IMR-90 (cell line): ENCODE measurements around the gene AAGAB. TPM values are rescaled to one million over a fixed set of nuclear protein-coding genes. Genes with fewer than 3 reads are reported as not detected.

Experiments used
- ATAC-seq: fragments of 200-7000 bp; cut with Tn5 transposase; 2 replicates; pipeline ENCODE4 v1.9.1; 2020; ENCODE audit warnings: low read depth, mild to moderate bottlenecking, moderate library complexity
- BruUV-seq: library from RNA; stranded (reverse); fragments of 400-500 nt; replicated peaks from 2 replicates; lab custom pipeline; 2021; lab: Mats Ljungman, UMichigan
- CTCF ChIA-PET: fragments of 300-600 bp; formaldehyde crosslinking; extraction: SDS; loops from one replicate; lab custom pipeline; 2021; ENCODE audit warnings: antibody characterized with exemption; lab: Yijun Ruan, JAX
- POLR2A ChIA-PET: fragments of 300-600 bp; sonication (Branson Sonifier 250); formaldehyde crosslinking; loops from one replicate; lab custom pipeline; 2022; ENCODE audit warnings: antibody characterized with exemption; ENCODE audit not compliant: unreplicated experiment; lab: Charles Lee
- DNase-seq: peaks from one replicate; pipeline ENCODE4 v3.0.0; 2013
- H2AFZ ChIP-seq: replicated peaks from 2 replicates; pipeline ENCODE3; 2013; ENCODE audit warnings: low read length, mild to moderate bottlenecking; ENCODE audit not compliant: poor library complexity
- H2AK5ac ChIP-seq: 2 replicates; pipeline ENCODE4 v1.6.1; 2013; ENCODE audit warnings: low read depth, low read length, inconsistent platforms
- H2AK9ac ChIP-seq: replicated peaks from 2 replicates; pipeline ENCODE3; 2013; ENCODE audit warnings: mild to moderate bottlenecking, low read depth, low read length, moderate library complexity; ENCODE audit not compliant: poor library complexity
- H2BK120ac ChIP-seq: 2 replicates; pipeline ENCODE4 v1.6.1; 2013; ENCODE audit warnings: low read depth, low read length, inconsistent platforms
- H2BK15ac ChIP-seq: 3 replicates; pipeline ENCODE4 v1.6.1; 2013; ENCODE audit warnings: low read depth, low read length, inconsistent platforms
- H2BK20ac ChIP-seq: 2 replicates; pipeline ENCODE4 v1.6.1; 2013; ENCODE audit warnings: low read depth, mild to moderate bottlenecking, inconsistent platforms, low read length, moderate library complexity
- H2BK5ac ChIP-seq: 2 replicates; pipeline ENCODE4 v1.6.1; 2013; ENCODE audit warnings: mild to moderate bottlenecking, low read depth, low read length, inconsistent platforms; ENCODE audit not compliant: poor library complexity, severe bottlenecking
- H3K14ac ChIP-seq: replicated peaks from 2 replicates; pipeline ENCODE4 v1.6.1; 2013; ENCODE audit warnings: low read depth, low read length, inconsistent platforms
- H3K18ac ChIP-seq: 2 replicates; pipeline ENCODE4 v1.6.1; 2013; ENCODE audit warnings: low read depth, low read length, control low read depth
- H3K23ac ChIP-seq: 2 replicates; pipeline ENCODE4 v1.6.1; 2013; ENCODE audit warnings: low read depth, low read length, inconsistent platforms
- H3K27ac ChIP-seq: 2 replicates; pipeline ENCODE4 v1.5.1; 2013; ENCODE audit warnings: mild to moderate bottlenecking, control low read depth, low read length; ENCODE audit not compliant: insufficient read depth
- H3K27me3 ChIP-seq: 2 replicates; pipeline ENCODE4 v1.6.1; 2013; ENCODE audit warnings: low read length; ENCODE audit not compliant: control insufficient read depth, insufficient read depth
- H3K36me3 ChIP-seq: 2 replicates; pipeline ENCODE4 v1.6.1; 2013; ENCODE audit warnings: low read length, mixed read lengths; ENCODE audit not compliant: control insufficient read depth, insufficient read depth
- H3K4ac ChIP-seq: 2 replicates; pipeline ENCODE4 v1.6.1; 2013; ENCODE audit warnings: low read depth, low read length, inconsistent platforms
- H3K4me1 ChIP-seq: 2 replicates; pipeline ENCODE4 v1.6.1; 2013; ENCODE audit warnings: low read length, mixed read lengths; ENCODE audit not compliant: control insufficient read depth, insufficient read depth
- H3K4me2 ChIP-seq: 2 replicates; pipeline ENCODE4 v1.6.1; 2013; ENCODE audit warnings: low read depth, mild to moderate bottlenecking, control low read depth, low read length, moderate library complexity
- H3K4me3 ChIP-seq: 2 replicates; pipeline ENCODE4 v1.5.1; 2013; ENCODE audit warnings: low read depth, mild to moderate bottlenecking, control low read depth, low read length, moderate library complexity; ENCODE audit not compliant: insufficient read depth
- H3K56ac ChIP-seq: 2 replicates; pipeline ENCODE4 v1.6.1; 2013; ENCODE audit warnings: low read length, inconsistent platforms; ENCODE audit not compliant: insufficient read depth; ENCODE audit errors: extremely low read depth
- H3K79me1 ChIP-seq, 2 experiments: 2 replicates each; pipeline ENCODE4 v1.6.1; 2013; ENCODE audit warnings: low read length in 2 of 2, inconsistent platforms in 1 of 2, low read depth in 1 of 2
- H3K9ac ChIP-seq: 2 replicates; pipeline ENCODE4 v1.6.1; 2013; ENCODE audit warnings: low read depth, low read length, control low read depth
- H3K9me1 ChIP-seq: 2 replicates; pipeline ENCODE4 v1.6.1; 2013; ENCODE audit warnings: low read length, inconsistent platforms; ENCODE audit not compliant: insufficient read depth
- H3K9me3 ChIP-seq: 2 replicates; pipeline ENCODE4 v1.6.1; 2013; ENCODE audit warnings: low read length; ENCODE audit not compliant: control insufficient read depth, insufficient read depth
- H4K20me1 ChIP-seq: 2 replicates; pipeline ENCODE4 v1.6.1; 2013; ENCODE audit warnings: low read length, inconsistent platforms; ENCODE audit not compliant: insufficient read depth
- H4K5ac ChIP-seq: 2 replicates; pipeline ENCODE4 v1.6.1; 2013; ENCODE audit warnings: mild to moderate bottlenecking, low read depth, low read length, control low read depth
- H4K8ac ChIP-seq, 2 experiments: 2 replicates each; pipeline ENCODE4 v1.6.1; 2013; ENCODE audit warnings: low read depth in 2 of 2, low read length in 2 of 2, control low read depth in 1 of 2, inconsistent platforms in 1 of 2
- H4K91ac ChIP-seq: 2 replicates; pipeline ENCODE4 v1.6.1; 2013; ENCODE audit warnings: low read depth, low read length, inconsistent platforms; ENCODE audit not compliant: insufficient read depth
- CEBPB ChIP-seq: IDR thresholded peaks from 2 replicates; pipeline ENCODE4 v1.6.1; 2012; ENCODE audit warnings: low read depth, low read length, improper control_type of control experiment
- FOS ChIP-seq: fragments of 150-350 bp; IDR thresholded peaks from 2 replicates; pipeline ENCODE4 v1.6.1; 2016; ENCODE audit warnings: low read depth, low read length
- RAD21 ChIP-seq: IDR thresholded peaks from 2 replicates; pipeline ENCODE4 v1.6.1; 2012; ENCODE audit warnings: low read length, improper control_type of control experiment
- WGBS, 2 experiments: methylation state at CpG; one replicate each; pipeline versions ENCODE4 v1.1.5 to v1.1.7; 2013; ENCODE audit warnings: missing lambda C conversion rate in 2 of 2; ENCODE audit not compliant: insufficient read length in 1 of 2; ENCODE audit errors: extremely low coverage in 2 of 2; 5-methylcytosine and 5-hydroxymethylcytosine counted together
- dilution Hi-C: fragments of 300-500 bp; cut with HindIII; formaldehyde crosslinking; loops from one replicate; pipeline ENCODE4 v1.14.3; 2018; ENCODE audit warnings: low sequenced_read_pairs; ENCODE audit not compliant: unreplicated experiment
- in situ Hi-C: fragments of 300-500 bp; cut with MboI; formaldehyde crosslinking; loops from 3 replicates; pipeline ENCODE4 v1.14.3; 2019; ENCODE audit warnings: low sequenced_read_pairs, inconsistent platforms, mixed read lengths
- intact Hi-C: fragments of 100-400 bp; cut with micrococcal nuclease; formaldehyde crosslinking; loops from 2 replicates; pipeline ENCODE4 v1.10.0; 2022
- polyA plus RNA-seq, 3 experiments: library from polyadenylated mRNA; depleted of rRNA; stranded (reverse); fragments of >200 nt; gene quantifications; 2 replicates each; pipeline ENCODE4 v1.2.3, GENCODE V29; 2012; ENCODE audit warnings: low replicate concordance in 1 of 3
- total RNA-seq: library from RNA; depleted of rRNA; stranded (reverse); fragments of >200 nt; gene quantifications from 2 replicates; pipeline ENCODE4 v1.2.3, GENCODE V29; 2012
- TF ChIP-seq, protein P1 (sequence below): fragments of 150-350 bp; IDR thresholded peaks from 2 replicates; pipeline ENCODE4 v1.6.1; 2016; ENCODE audit warnings: low read depth, mild to moderate bottlenecking, low read length, moderate library complexity, borderline replicate concordance

Gene AAGAB
- total and polyA plus RNA-seq, 2 of the 4 experiments (the other 2 are of a cell fraction) = 26.1 to 69.7 TPM

DNA sequence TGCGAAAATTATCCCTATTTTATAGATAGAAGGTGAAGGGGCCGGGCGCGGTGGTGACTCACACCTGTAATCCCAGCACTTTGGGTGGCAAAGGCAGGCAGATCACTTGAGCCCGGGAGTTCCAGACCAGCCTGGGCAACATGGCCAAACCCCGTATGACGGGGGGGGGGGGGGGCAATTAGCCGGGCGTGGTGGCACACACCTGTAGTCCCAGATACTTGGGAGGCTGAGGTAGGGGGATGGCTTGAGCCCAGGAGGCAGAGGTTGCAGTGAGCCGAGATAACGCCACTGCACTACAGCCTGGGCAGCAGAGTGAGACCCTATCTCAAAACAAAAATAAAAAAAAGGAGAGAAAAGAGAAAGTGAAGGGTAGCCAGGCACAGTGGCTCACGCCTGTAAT is 1.4 kb downstream of the AAGAB start:
- dilution Hi-C loops (no loop called here), in situ Hi-C loops (no loop called here), intact Hi-C loops (loop anchor here (5.0 kb wide), 1 partner anchor 41 kb away; no protein-coding TSS in a partner anchor)
- Histone ChIP-seq H3K4ac (no peak overlapping the region), H2AFZ (no peak overlapping the region), H3K23ac (peak overlapping the region; percentile 63; the same call in 1 of the 2 replicates), H2BK120ac (peak overlapping the region; percentile 42; the same call in 1 of the 2 replicates), H3K9me1 (0 out of 2 replicates have a peak, but pooled peaks cover 4% of the 10 kb centered on the region), H3K27ac (no peak overlapping the region), H3K4me3 (no peak overlapping the region; the same call in 1 of the 2 replicates), H4K91ac (no peak overlapping the region), H4K20me1 (peaks cover 4% of the 10 kb centered on the region; the same call in 1 of the 2 replicates), H3K56ac (no peak overlapping the region), H2BK20ac (no peak overlapping the region), H3K4me1 (peaks cover 2% of the 10 kb centered on the region; the same call in 1 of the 2 replicates), H3K27me3 (no peaks in the 10 kb centered on the region), H3K9ac (no peak overlapping the region), H2AK5ac (no peak overlapping the region), H2BK15ac (no peak overlapping the region), H4K5ac (no peak overlapping the region), H2BK5ac (no peak overlapping the region), H3K36me3 (no peaks in the 10 kb centered on the region), H3K9me3 (no peaks in the 10 kb centered on the region), H3K79me1 (peaks cover 11 to 58% of the 10 kb centered on the region in 2 experiments), H3K4me2 (peak overlapping the region; percentile 97), H4K8ac (peak overlapping the region in 1 of 2 experiments; percentile 76; a peak in 1 of 4 replicates), H3K18ac (no peak overlapping the region), H3K14ac (peak overlapping the region; percentile 67), H2AK9ac (no peak overlapping the region)
- WGBS, 2 experiments = 80% methylated on average over 1 of the region's 12 CpGs; no CpG with 5 or more reads in 1 of the 2 experiments
- CTCF ChIA-PET = no interaction called here
- ATAC-seq (no peak), DNase-seq (no peak)
- TF ChIP-seq FOS (no peak), RAD21 (no peak), CEBPB (no peak)
- TF ChIP-seq, protein P1, sequence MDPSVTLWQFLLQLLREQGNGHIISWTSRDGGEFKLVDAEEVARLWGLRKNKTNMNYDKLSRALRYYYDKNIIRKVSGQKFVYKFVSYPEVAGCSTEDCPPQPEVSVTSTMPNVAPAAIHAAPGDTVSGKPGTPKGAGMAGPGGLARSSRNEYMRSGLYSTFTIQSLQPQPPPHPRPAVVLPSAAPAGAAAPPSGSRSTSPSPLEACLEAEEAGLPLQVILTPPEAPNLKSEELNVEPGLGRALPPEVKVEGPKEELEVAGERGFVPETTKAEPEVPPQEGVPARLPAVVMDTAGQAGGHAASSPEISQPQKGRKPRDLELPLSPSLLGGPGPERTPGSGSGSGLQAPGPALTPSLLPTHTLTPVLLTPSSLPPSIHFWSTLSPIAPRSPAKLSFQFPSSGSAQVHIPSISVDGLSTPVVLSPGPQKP = no peak
- BruUV-seq = no TSS peak
- POLR2A ChIA-PET = no interaction called here
